K562 (cell line): ENCODE measurements around the gene NKX2-2. TPM values are rescaled to one million over a fixed set of nuclear protein-coding genes. Genes with fewer than 3 reads are reported as not detected.

ENCODE experiments used
- ATAC-seq: fragments of 200-7000 bp; cut with Tn5 transposase; 3 replicates; pipeline ENCODE4 v1.9.1; 2020; ENCODE audit warnings: moderate library complexity
- BruUV-seq: library from RNA; stranded (reverse); fragments of 400-500 nt; replicated peaks from 2 replicates; lab custom pipeline; 2021; lab: Mats Ljungman, UMichigan
- CTCF ChIA-PET: fragments of 300-600 bp; formaldehyde crosslinking; extraction: SDS; loops from one replicate; lab custom pipeline; 2021; ENCODE audit warnings: low intra/inter-chr PET ratio; lab: Yijun Ruan, JAX
- POLR2A ChIA-PET: fragments of 300-600, 350-650 bp; sonication (Branson Sonifier 250); formaldehyde crosslinking; extraction: SDS; loops from one replicate; lab custom pipeline; 2021; ENCODE audit warnings: antibody characterized with exemption, inconsistent platforms; lab: Yijun Ruan, JAX
- DNase-seq, 4 experiments: peaks; one replicate each; pipeline versions ENCODE4 v3.0.0 to v3.0.0-alpha.2; 2011 to 2018; ENCODE audit warnings: low spot score in 3 of 4, mixed read lengths in 3 of 4; ENCODE audit errors: extremely low read depth in 1 of 4
- FAIRE-seq: peaks from 2 replicates; lab custom pipeline; 2011; peaks lifted over from hg19 to GRCh38; lab: Jason Lieb, UNC
- H2AFZ ChIP-seq: 2 replicates; pipeline ENCODE4 v1.6.0; 2011; ENCODE audit warnings: low read depth, low read length, control low read depth, inconsistent platforms
- H3K27ac ChIP-seq: fragments of 200-600 bp; 3 replicates; pipeline ENCODE4 v1.8.0; 2011; ENCODE audit warnings: low read depth, mild to moderate bottlenecking, control low read depth, inconsistent platforms, low read length, moderate library complexity, mixed read lengths; ENCODE audit errors: extremely low read depth
- H3K27me3 ChIP-seq, 2 experiments: fragments of 300-600 bp in 1 of 2; 2 replicates in 1 of 2; 3 replicates in 1 of 2; pipeline versions ENCODE4 v1.6.0 to v1.8.0; 2011; ENCODE audit warnings: inconsistent platforms in 2 of 2, low read length in 2 of 2, mild to moderate bottlenecking in 1 of 2, mixed read lengths in 1 of 2, moderate library complexity in 1 of 2; ENCODE audit not compliant: control insufficient read depth in 2 of 2, insufficient read depth in 2 of 2
- H3K36me3 ChIP-seq: fragments of 300-600 bp; 3 replicates; pipeline ENCODE4 v1.8.0; 2011; ENCODE audit warnings: mild to moderate bottlenecking, low read length, inconsistent platforms; ENCODE audit not compliant: control insufficient read depth, insufficient read depth
- H3K4me1 ChIP-seq, 2 experiments: fragments of 200-600 bp in 1 of 2; replicated peaks in 1 of 2; 2 replicates in 1 of 2; 3 replicates in 1 of 2; pipeline versions ENCODE4 v1.5.1 to v1.8.0; 2011; ENCODE audit warnings: inconsistent platforms in 2 of 2, low read length in 2 of 2, mild to moderate bottlenecking in 1 of 2, mixed read lengths in 1 of 2, moderate library complexity in 1 of 2; ENCODE audit not compliant: control insufficient read depth in 2 of 2, insufficient read depth in 2 of 2
- H3K4me2 ChIP-seq: 2 replicates; pipeline ENCODE4 v1.6.1; 2011; ENCODE audit warnings: low read length, control low read depth, inconsistent platforms, mixed read lengths; ENCODE audit not compliant: insufficient read depth
- H3K4me3 ChIP-seq: fragments of 200-600 bp; sonication (generic), shearing (Covaris generic); 2 replicates; pipeline ENCODE4 v1.5.1; 2016; ENCODE audit warnings: control low read depth, inconsistent platforms
- H3K79me2 ChIP-seq: fragments of 200-600 bp; 3 replicates; pipeline ENCODE4 v1.8.0; 2011; ENCODE audit warnings: low read length, inconsistent platforms; ENCODE audit not compliant: control insufficient read depth, insufficient read depth
- H3K9ac ChIP-seq, 2 experiments: 2 replicates each; pipeline versions ENCODE4 v1.6.0 to v1.6.1; 2011; ENCODE audit warnings: low read depth in 2 of 2, low read length in 2 of 2, control low read depth in 1 of 2, inconsistent platforms in 1 of 2, mild to moderate bottlenecking in 1 of 2, mixed read lengths in 1 of 2; ENCODE audit not compliant: insufficient read depth in 1 of 2
- H3K9me1 ChIP-seq: one replicate; pipeline ENCODE4 v1.6.0; 2011; ENCODE audit warnings: inconsistent platforms, mild to moderate bottlenecking, low read length, moderate library complexity; ENCODE audit not compliant: control insufficient read depth, insufficient read depth
- H3K9me3 ChIP-seq: replicated peaks from 2 replicates; pipeline ENCODE4 v1.5.1; 2011; ENCODE audit warnings: low read depth, low read length, inconsistent platforms; ENCODE audit not compliant: control insufficient read depth, insufficient read depth
- H4K20me1 ChIP-seq: replicated peaks from 2 replicates; pipeline ENCODE4 v1.6.1; 2011; ENCODE audit warnings: low read length, inconsistent platforms, mixed read lengths; ENCODE audit not compliant: control insufficient read depth, insufficient read depth
- BDP1 ChIP-seq: IDR thresholded peaks from 3 replicates; pipeline ENCODE4 v1.6.1; 2011; ENCODE audit not compliant: insufficient read length, insufficient read depth
- CAMTA2 ChIP-seq: fragments of 250-450 bp; sonication (Bioruptor Pico); conservative IDR thresholded peaks from 2 replicates; pipeline ENCODE4 v1.5.1; 2022
- CBFA2T3 ChIP-seq: fragments of 450-650 bp; IDR thresholded peaks from 2 replicates; pipeline ENCODE4 v1.6.1; 2017
- CREB1 ChIP-seq, 2 experiments: sonication (generic) in 1 of 2; formaldehyde crosslinking in 1 of 2; IDR thresholded peaks; 2 replicates each; pipeline versions ENCODE4 v1.6.1 to v1.8.0; 2012 to 2022; ENCODE audit warnings: inconsistent platforms in 1 of 2, mild to moderate bottlenecking in 1 of 2, missing genetic modification reagents in 1 of 2, moderate library complexity in 1 of 2
- FOXK1 ChIP-seq: sonication (generic); formaldehyde crosslinking; IDR thresholded peaks from 2 replicates; pipeline ENCODE4 v1.8.0; 2022; ENCODE audit warnings: missing genetic modification reagents, mild to moderate bottlenecking, borderline replicate concordance
- HOXB6 ChIP-seq: fragments of 250-450 bp; sonication (Bioruptor Pico); IDR thresholded peaks from 2 replicates; pipeline ENCODE4 v1.5.1; 2022; ENCODE audit warnings: mild to moderate bottlenecking, borderline replicate concordance
- MECOM ChIP-seq: fragments of 250-450 bp; sonication (Bioruptor Pico); IDR thresholded peaks from 2 replicates; pipeline ENCODE4 v1.8.0; 2022; ENCODE audit warnings: inconsistent platforms
- NCOA2 ChIP-seq, 2 experiments: fragments of 450-650 bp; IDR thresholded peaks; 2 replicates each; pipeline ENCODE4 v1.6.1; 2018; ENCODE audit warnings: mild to moderate bottlenecking in 2 of 2, moderate library complexity in 1 of 2; ENCODE audit not compliant: partially characterized antibody in 2 of 2
- RFX5 ChIP-seq: IDR thresholded peaks from 2 replicates; pipeline ENCODE4 v1.6.1; 2011; ENCODE audit warnings: low read depth, mild to moderate bottlenecking, improper control_type of control experiment, low read length
- SMAD4 ChIP-seq: fragments of 250-450 bp; sonication (Bioruptor Pico); conservative IDR thresholded peaks from 2 replicates; pipeline ENCODE4 v1.8.0; 2021; ENCODE audit warnings: inconsistent platforms, mild to moderate bottlenecking, moderate library complexity
- USF2 ChIP-seq: sonication (generic); formaldehyde crosslinking; IDR thresholded peaks from 2 replicates; pipeline ENCODE4 v1.5.0; 2020; ENCODE audit warnings: missing genetic modification reagents
- ZNF140 ChIP-seq: fragments of 250-450 bp; sonication (Bioruptor Pico); IDR thresholded peaks from 2 replicates; pipeline ENCODE4 v1.8.0; 2021; ENCODE audit warnings: moderate library complexity, mild to moderate bottlenecking, inconsistent platforms
- ZNF146 ChIP-seq: IDR thresholded peaks from one replicate; pipeline ENCODE4 v1.6.1; 2018; ENCODE audit warnings: missing compliant biosample characterization; ENCODE audit not compliant: unreplicated experiment
- ZNF75A ChIP-seq: fragments of 450-650 bp; formaldehyde crosslinking; IDR thresholded peaks from 2 replicates; pipeline ENCODE4 v1.4.0; 2020; ENCODE audit warnings: mild to moderate bottlenecking
- ZNF76 ChIP-seq: fragments of 250-450 bp; sonication (Bioruptor Pico); IDR thresholded peaks from 2 replicates; pipeline ENCODE4 v1.4.0; 2020; ENCODE audit warnings: mild to moderate bottlenecking, moderate library complexity, borderline replicate concordance
- WGBS: fragments of 100-300 bp; shearing (Covaris generic); methylation state at CpG from one replicate; pipeline ENCODE4 v1.1.6; 2016; ENCODE audit warnings: low coverage, mixed read lengths; ENCODE audit not compliant: insufficient coverage; ENCODE audit errors: missing lambda C conversion rate; 5-methylcytosine and 5-hydroxymethylcytosine counted together
- in situ Hi-C: fragments of 300-500 bp; cut with MboI; formaldehyde crosslinking; loops from 4 replicates; pipeline ENCODE4 v1.15.0; 2018; ENCODE audit warnings: inconsistent platforms, mixed read lengths
- intact Hi-C: fragments of 100-400 bp; cut with micrococcal nuclease; formaldehyde crosslinking; loops from 2 replicates; pipeline ENCODE4 v1.14.2; 2022
- polyA plus RNA-seq, 8 experiments: library from polyadenylated mRNA; depleted of rRNA in 4 of 8; stranded (reverse) in 5 of 8; unstranded in 3 of 8; fragments of >200 nt; fragmentation: Nextera tagmentation in 2 of 8; fragmentation: Illumina TruSeq in 1 of 8; extraction: Ambion mirVana in 2 of 8; extraction: Trizol in 1 of 8; gene quantifications; 2 replicates each; pipeline versions ENCODE4 v1.2.1 to v1.2.3, GENCODE V29; 2011 to 2014; ENCODE audit warnings: inconsistent platforms in 1 of 8, missing spikeins in 1 of 8
- total RNA-seq, 7 experiments: library from RNA; depleted of rRNA in 6 of 7; stranded (reverse); fragments of >200 nt in 6 of 7; fragmentation: Illumina TruSeq in 2 of 7; extraction: Trizol in 2 of 7; gene quantifications; 2 replicates each; pipeline versions ENCODE4 v1.2.1 to v1.2.3, GENCODE V29; 2011 to 2021; ENCODE audit warnings: low replicate concordance in 1 of 7

The NKX2-2 gene
- total and polyA plus RNA-seq, 9 of the 15 experiments (the other 6 are each of a cell fraction or from before 2014, with no cell fraction given) = 0.04 TPM; not detected in 8

DNA sequence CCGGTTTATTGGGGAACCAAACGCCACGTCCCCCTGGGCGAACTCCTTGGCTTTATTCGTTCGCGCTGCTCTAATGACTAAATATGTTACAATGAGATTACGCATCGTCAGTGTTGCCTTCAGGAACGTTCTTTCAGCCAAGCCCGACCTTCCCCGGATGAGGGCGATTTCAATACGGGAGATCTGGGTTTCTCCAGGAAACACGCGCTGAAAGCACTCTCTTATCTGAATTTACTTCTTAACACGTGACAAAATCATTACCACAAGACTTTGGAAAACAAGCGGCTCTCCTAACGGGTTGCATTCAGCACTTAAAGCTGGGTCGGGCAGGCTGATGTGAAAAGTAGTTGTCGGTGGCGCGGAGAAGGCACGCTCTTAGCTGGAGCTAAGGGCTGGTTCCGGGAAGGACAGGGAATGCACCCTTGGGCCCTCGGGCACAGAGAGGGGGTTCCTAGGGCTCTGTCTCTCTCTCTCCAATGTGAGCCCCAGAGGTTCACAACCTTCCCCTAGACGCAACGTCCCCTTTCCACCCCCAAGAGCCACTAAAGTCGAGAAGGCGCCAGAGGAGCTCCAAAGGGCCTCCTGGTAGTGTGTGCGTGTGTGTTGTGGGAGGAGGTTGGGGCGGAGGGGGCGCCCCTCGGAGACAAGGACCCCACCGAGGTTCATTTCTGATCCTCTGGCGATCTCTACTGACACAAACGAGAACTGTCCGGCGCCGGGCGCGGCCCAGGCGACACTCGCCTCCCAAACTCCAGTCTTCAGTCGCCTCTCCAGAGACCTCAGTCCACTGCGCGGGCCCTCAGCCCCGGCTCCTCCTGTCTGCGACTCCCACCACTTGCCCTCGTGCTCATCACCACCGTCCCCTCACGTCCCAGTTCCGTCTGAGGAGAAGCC, 7.1 kb upstream of the NKX2-2 start:
- H3K4me2 ChIP-seq = no peak overlapping the region
- TF ChIP-seq HOXB6 (CRISPR knock-in tag) (no peak), FOXK1 (CRISPR knock-in tag) (no peak), ZNF140 (no peak)
- ChIA-PET CTCF (no interaction called here), POLR2A (no interaction called here)
- in situ Hi-C loops = no loop called here
- H3K79me2 ChIP-seq = no peaks in the 10 kb centered on the region
- H3K27me3 ChIP-seq = peaks cover 3 to 26% of the 10 kb centered on the region in 2 experiments
- intact Hi-C loops = no loop called here
- no peaks in the 10 kb centered on the region for H3K9me3 ChIP-seq
- H3K4me1 ChIP-seq = no peaks in the 10 kb centered on the region
- no peak overlapping the region for H3K9ac ChIP-seq
- no peaks in the 10 kb centered on the region for H4K20me1 ChIP-seq
- H3K27ac ChIP-seq = no peak overlapping the region
- DNase-seq = no peak
- no peak for ATAC-seq
- 2% methylated on average over 25 of the region's 53 CpGs for WGBS
- no peaks in the 10 kb centered on the region for H3K36me3 ChIP-seq
- no peak for FAIRE-seq
- BruUV-seq = no TSS peak
- no peak overlapping the region for H3K4me3 ChIP-seq
- no peak overlapping the region for H2AFZ ChIP-seq
- H3K9me1 ChIP-seq = no peaks in the 10 kb centered on the region

GRCh38 chr20:21519136-21519584, 5.3 kb upstream of the NKX2-2 start:
- DNase-seq = no peak
- Histone ChIP-seq H3K27ac (no peak overlapping the region), H3K9me1 (no peaks in the 10 kb centered on the region), H3K4me1 (no peaks in the 10 kb centered on the region), H3K79me2 (no peaks in the 10 kb centered on the region), H3K9ac (no peak overlapping the region), H3K9me3 (no peaks in the 10 kb centered on the region), H3K36me3 (no peaks in the 10 kb centered on the region), H3K27me3 (peaks cover 3 to 33% of the 10 kb centered on the region in 2 experiments), H4K20me1 (no peaks in the 10 kb centered on the region), H2AFZ (no peak overlapping the region), H3K4me3 (no peak overlapping the region), H3K4me2 (no peak overlapping the region)
- ATAC-seq = no peak
- ChIA-PET POLR2A (no interaction called here), CTCF (no interaction called here)
- WGBS = 2% methylated on average over 12 of the region's 14 CpGs
- FAIRE-seq = no peak
- TF ChIP-seq NCOA2 (IDR thresholded peaks at IDR 0.05; ENCODE audit: partially characterized antibody in 2 of 2) (no peak), MECOM (CRISPR knock-in tag) (no peak), ZNF75A (no peak), USF2 (CRISPR knock-in tag) (no peak), SMAD4 (CRISPR knock-in tag) (no peak), CREB1 (IDR thresholded peaks at IDR 0.05) (no peak), CREB1 (CRISPR knock-in tag; IDR thresholded peaks at IDR 0.05) (no peak), ZNF76 (no peak), BDP1 (no peak), CBFA2T3 (no peak), ZNF146 (no peak), RFX5 (no peak), CAMTA2 (no peak)
- intact Hi-C loops = no loop called here
- no TSS peak for BruUV-seq
- in situ Hi-C loops = no loop called here
